ENCODE measurements around the gene ZNF155.

- no peak for TF ChIP-seq CTCF (IDR thresholded peaks at IDR 0.05 in 8 of 11, conservative IDR thresholded peaks at IDR 0.05 in 3 of 11)
- no peak for TF ChIP-seq POLR2A (IDR thresholded peaks at IDR 0.05)
- no peak for TF ChIP-seq POLR2AphosphoS5 (IDR thresholded peaks at IDR 0.05)
These were observed 58.2 kb downstream of the ZNF155 start for GRCh38 chr19:44042147-44042546.

Data from spleen (tissue), 7 donors.